GM12892 (cell line): ENCODE data around the gene RFTN1.

Experiments used
- POLR2A ChIP-seq: IDR thresholded peaks from 2 replicates; pipeline ENCODE4 v1.6.1; 2011; ENCODE audit warnings: low read depth, low read length, control low read depth
- POLR2AphosphoS5 ChIP-seq: IDR thresholded peaks from 2 replicates; pipeline ENCODE4 v1.6.1; 2011; ENCODE audit warnings: low read depth, low read length, control low read depth
- TAF1 ChIP-seq: IDR thresholded peaks from 2 replicates; pipeline ENCODE4 v1.6.1; 2011; ENCODE audit warnings: low read depth, mild to moderate bottlenecking, control low read depth, low read length, borderline replicate concordance

DNA sequence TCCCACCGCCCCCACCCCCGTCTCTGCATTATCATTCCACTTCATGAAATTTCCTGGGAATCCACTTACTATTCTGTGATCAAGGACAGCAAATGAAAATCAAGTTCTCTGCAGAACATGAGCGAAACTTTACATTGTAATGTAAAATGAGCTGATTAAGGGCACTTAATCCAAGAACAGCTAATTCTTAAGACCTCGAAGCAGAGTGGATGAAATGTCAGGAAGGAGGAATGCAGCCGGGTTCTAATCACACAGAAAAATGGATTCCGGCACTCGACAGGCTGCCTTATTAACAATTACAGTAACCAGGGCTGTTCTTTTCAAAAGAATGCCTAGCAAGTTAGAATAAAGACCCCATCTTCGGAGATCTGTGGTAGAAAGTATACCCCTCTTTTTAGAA is 57.5 kb downstream of the RFTN1 start:
- no peak for TF ChIP-seq POLR2A
- no peak for TF ChIP-seq POLR2AphosphoS5
- no peak for TF ChIP-seq TAF1
